Osteocyte (in vitro differentiated cells): Measurements from ENCODE around the gene GPC6. TPM values are rescaled to one million over a fixed set of nuclear protein-coding genes. Genes with fewer than 3 reads are reported as not detected.

Source experiments
- DNase-seq: peaks from one replicate; pipeline ENCODE4 v3.0.0; 2021; ENCODE audit warnings: mixed read lengths; ENCODE audit not compliant: unreplicated experiment; ENCODE audit errors: extremely low spot score
- H3K27ac Mint-ChIP-seq: one replicate; pipeline ENCODE4 v1.8.0; 2021; ENCODE audit warnings: mild to moderate bottlenecking, mixed read lengths; ENCODE audit not compliant: unreplicated experiment
- H3K27me3 Mint-ChIP-seq: one replicate; pipeline ENCODE4 v1.8.0; 2021; ENCODE audit warnings: mixed read lengths; ENCODE audit not compliant: unreplicated experiment
- H3K36me3 Mint-ChIP-seq: one replicate; pipeline ENCODE4 v1.8.0; 2021; ENCODE audit warnings: mixed read lengths; ENCODE audit not compliant: unreplicated experiment
- H3K4me1 Mint-ChIP-seq: one replicate; pipeline ENCODE4 v1.8.0; 2021; ENCODE audit warnings: mixed read lengths; ENCODE audit not compliant: unreplicated experiment
- H3K4me3 Mint-ChIP-seq: one replicate; pipeline ENCODE4 v1.8.0; 2021; ENCODE audit warnings: mild to moderate bottlenecking, moderate library complexity, mixed read lengths; ENCODE audit not compliant: unreplicated experiment
- H3K9me3 Mint-ChIP-seq: one replicate; pipeline ENCODE4 v1.8.0; 2021; ENCODE audit warnings: mixed read lengths; ENCODE audit not compliant: unreplicated experiment
- CTCF ChIP-seq: fragments of 200-600 bp; sonication (generic); IDR thresholded peaks from 2 replicates; pipeline ENCODE4 v1.5.0; 2021; ENCODE audit warnings: antibody characterized with exemption, mild to moderate bottlenecking, moderate library complexity
- total RNA-seq: library from RNA; stranded (reverse); gene quantifications from 2 replicates; pipeline ENCODE4 v1.2.1, GENCODE V29; 2021

GPC6 gene
- total RNA-seq, 1 donor from 2014 or later, result 125 TPM

- Mint-ChIP-seq H3K36me3 (peaks cover 2% of the 10 kb centered on the region), H3K9me3 (peaks cover 8% of the 10 kb centered on the region), H3K27ac (no peak overlapping the region), H3K4me1 (peaks cover 40% of the 10 kb centered on the region), H3K27me3 (no peaks in the 10 kb centered on the region), H3K4me3 (no peak overlapping the region)
- no peak for TF ChIP-seq CTCF
- DNase-seq, result no peak
These were observed 886.6 kb downstream of the GPC6 start for GRCh38 chr13:94113245-94113644.

- DNase-seq, result no peak
- H3K36me3 Mint-ChIP-seq, result no peaks in the 10 kb centered on the region
- no peak for TF ChIP-seq CTCF
- peaks cover 40% of the 10 kb centered on the region for H3K4me1 Mint-ChIP-seq
- H3K27me3 Mint-ChIP-seq, result no peaks in the 10 kb centered on the region
- H3K27ac Mint-ChIP-seq, result no peak overlapping the region
- peaks cover 8% of the 10 kb centered on the region for H3K9me3 Mint-ChIP-seq
- H3K4me3 Mint-ChIP-seq, result no peak overlapping the region
These were observed 887.6 kb downstream of the GPC6 start for GRCh38 chr13:94114166-94114565.

DNA sequence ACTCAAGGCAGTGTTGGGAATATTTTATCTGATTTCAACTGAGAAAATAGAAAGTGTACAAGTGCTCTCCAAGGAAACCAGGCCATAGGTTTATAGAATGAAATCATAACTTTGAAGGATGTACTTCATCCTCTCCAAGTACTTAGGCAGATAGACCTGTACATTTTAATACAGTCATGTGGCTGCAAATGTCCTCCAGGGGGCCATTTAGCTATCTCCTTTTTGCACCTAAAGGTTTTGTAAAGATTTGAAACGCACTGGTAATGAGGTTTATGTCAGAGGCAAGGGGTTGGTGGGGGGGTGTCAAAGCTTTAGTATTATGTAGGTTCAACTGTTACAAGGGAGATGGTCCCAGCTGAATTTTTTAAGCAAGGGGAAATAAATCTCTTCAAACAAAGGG, 888.4 kb downstream of the GPC6 start:
- Mint-ChIP-seq H3K36me3 (no peaks in the 10 kb centered on the region), H3K4me1 (peaks cover 36% of the 10 kb centered on the region), H3K4me3 (no peak overlapping the region), H3K27me3 (no peaks in the 10 kb centered on the region), H3K9me3 (peaks cover 8% of the 10 kb centered on the region), H3K27ac (no peak overlapping the region)
- no peak for TF ChIP-seq CTCF
- DNase-seq, result no peak

GRCh38 chr13:94119360-94119936, 892.8 kb downstream of the GPC6 start:
- no peak overlapping the region for H3K4me3 Mint-ChIP-seq
- peaks cover 5% of the 10 kb centered on the region for H3K4me1 Mint-ChIP-seq
- H3K36me3 Mint-ChIP-seq, result no peaks in the 10 kb centered on the region
- DNase-seq, result no peak
- H3K27me3 Mint-ChIP-seq, result no peaks in the 10 kb centered on the region
- peaks cover 5% of the 10 kb centered on the region for H3K9me3 Mint-ChIP-seq
- H3K27ac Mint-ChIP-seq, result no peak overlapping the region
- no peak for TF ChIP-seq CTCF

GRCh38 chr13:94120878-94121277, 894.3 kb downstream of the GPC6 start:
- H3K9me3 Mint-ChIP-seq, result peaks cover 5% of the 10 kb centered on the region
- H3K4me1 Mint-ChIP-seq, result peaks cover 5% of the 10 kb centered on the region
- H3K4me3 Mint-ChIP-seq, result no peak overlapping the region
- no peak overlapping the region for H3K27ac Mint-ChIP-seq
- no peaks in the 10 kb centered on the region for H3K27me3 Mint-ChIP-seq
- H3K36me3 Mint-ChIP-seq, result no peaks in the 10 kb centered on the region
- no peak for TF ChIP-seq CTCF
- no peak for DNase-seq
